Stimulated activated CD8-positive, alpha-beta memory T cell treated with anti-CD3 and anti-CD28 coated beads, Interleukin-7, amount 100 ng/mL, for 1 hour (primary cell): ENCODE results near the gene NUDT12.

Source experiments
- DNase-seq, 2 donors: peaks; one replicate each; pipeline ENCODE4 v3.0.0-alpha.2; 2020; ENCODE audit warnings: low read depth in 2 of 2

The NUDT12 gene

DNA sequence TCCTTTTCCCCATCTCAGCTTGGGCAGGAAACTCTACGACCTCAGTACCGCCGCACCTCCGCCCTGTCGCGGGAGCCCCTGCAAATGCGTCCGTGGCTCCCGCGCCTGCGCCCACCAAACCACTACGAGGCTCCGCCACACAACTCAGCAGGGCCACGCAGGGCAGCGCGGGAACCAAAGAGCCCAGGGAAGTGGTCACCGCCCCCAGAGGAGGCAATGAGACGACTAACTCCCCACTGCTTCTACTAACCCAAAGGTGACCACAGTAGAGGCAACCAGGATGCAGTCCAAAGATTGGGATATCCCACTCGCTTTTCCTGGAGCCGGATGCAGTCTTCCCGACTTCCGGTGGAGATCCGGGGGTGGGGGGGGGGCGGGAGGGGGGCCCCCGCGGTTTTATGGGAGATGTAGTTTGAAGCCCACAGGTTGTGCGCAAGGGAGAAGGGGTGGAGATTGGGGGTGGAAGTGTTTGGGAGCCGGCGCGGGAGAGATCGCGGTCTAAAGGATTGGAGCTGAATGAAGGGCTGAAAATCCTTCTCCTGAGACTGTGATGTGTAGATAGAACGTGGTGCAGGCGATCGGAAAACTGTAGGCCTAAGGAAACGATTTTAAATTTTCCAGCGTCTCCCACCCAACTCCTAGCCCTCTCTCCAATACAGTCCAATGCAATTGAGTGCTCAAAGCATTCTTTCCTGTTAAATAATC is at the start of gene NUDT12:
Gene NUDT12, minus strand, starts transcription at position 337 of the 705 bp plus-strand sequence. CDS start 2,541 bp downstream, outside the sequence.
- DNase-seq = no peak

GRCh38 chr5:103607346-103607745 is 44.8 kb upstream of the NUDT12 start:
- DNase-seq = no peak

DNA sequence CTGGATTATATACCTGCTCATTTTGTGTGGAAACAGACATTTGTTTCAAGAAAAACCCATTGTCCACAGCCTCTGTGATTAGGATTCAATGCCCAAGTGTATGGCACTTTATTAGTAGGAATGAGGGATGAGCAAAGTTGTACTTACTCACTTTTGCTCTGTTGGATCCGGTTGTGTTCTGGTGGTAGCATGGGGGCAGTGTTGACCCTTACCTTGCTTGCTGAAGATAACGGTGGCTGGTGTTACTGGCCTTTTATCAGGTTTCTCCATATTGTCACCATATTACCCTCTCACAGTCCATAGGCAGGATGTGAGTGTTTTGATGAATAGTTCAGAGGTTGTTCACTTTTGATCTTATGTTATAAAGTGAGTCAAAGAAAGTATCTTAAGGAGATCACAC is 42.7 kb upstream of the NUDT12 start:
- DNase-seq = no peak

DNA sequence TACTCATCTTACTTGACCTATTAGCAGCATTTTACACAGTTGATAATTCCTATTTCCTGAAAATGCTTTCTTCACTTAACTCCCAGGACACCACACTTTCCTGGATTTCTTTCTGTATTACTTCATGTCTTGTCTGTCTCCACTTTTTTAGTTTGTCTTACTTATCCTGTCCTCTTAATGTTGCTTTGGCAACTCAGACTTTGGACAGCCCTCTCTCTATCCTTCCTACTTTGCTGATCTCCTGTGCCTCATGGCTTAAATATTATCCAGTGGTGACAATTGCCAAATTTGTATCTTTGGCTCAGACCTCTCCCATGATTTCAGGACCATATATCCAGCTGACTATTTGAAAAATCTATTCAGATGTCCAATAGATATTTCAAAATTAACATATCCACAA is 39.8 kb upstream of the NUDT12 start:
- DNase-seq = no peak

- DNase-seq = no peak
These were observed 38.7 kb upstream of the NUDT12 start for GRCh38 chr5:103601314-103601713.

DNA sequence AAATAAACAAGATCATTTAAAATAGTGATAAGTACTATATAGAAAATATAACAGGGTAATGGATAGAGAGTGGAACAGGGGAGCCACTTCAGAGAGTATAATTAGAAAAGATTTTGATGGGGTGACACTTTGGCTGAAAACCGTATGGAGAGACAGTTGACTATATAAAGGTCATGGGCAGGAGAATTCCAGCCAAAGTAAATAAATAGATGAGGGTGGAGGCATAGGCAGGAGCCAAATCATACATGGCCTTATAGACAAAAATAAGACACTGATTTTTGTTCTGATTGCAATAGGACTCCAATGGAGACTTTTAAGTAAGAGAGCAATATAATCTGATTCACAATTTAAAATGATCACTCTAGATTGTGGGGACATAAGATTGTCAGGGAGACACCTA is 37.5 kb upstream of the NUDT12 start:
- DNase-seq = no peak

- DNase-seq = no peak
These were observed 36.5 kb upstream of the NUDT12 start for GRCh38 chr5:103598997-103599566.

DNA sequence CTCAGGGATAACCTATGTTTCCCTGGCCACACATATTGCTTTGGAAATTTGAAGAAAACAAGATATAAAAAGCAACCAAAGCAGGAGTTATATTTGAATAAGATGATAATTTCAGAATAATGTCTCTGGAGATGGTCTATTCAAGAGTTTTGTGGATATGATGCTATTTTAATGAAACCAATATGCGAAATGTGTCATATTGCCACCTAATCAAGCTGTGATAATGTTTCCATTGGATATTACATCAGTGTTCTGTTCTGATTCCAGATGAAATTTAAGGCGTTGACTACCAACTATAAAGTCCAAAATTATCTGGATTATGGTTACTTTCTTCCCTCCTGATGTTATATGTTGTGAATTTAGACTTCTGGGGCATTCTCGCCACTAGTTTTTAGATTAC is 27.6 kb upstream of the NUDT12 start:
- DNase-seq = no peak

- no peak for DNase-seq
These were observed 27.2 kb upstream of the NUDT12 start for GRCh38 chr5:103589776-103590175.

- no peak for DNase-seq
These were observed 26.8 kb upstream of the NUDT12 start for GRCh38 chr5:103589357-103589756.

- no peak for DNase-seq
These were observed 24.7 kb upstream of the NUDT12 start for GRCh38 chr5:103587185-103587748.

DNA sequence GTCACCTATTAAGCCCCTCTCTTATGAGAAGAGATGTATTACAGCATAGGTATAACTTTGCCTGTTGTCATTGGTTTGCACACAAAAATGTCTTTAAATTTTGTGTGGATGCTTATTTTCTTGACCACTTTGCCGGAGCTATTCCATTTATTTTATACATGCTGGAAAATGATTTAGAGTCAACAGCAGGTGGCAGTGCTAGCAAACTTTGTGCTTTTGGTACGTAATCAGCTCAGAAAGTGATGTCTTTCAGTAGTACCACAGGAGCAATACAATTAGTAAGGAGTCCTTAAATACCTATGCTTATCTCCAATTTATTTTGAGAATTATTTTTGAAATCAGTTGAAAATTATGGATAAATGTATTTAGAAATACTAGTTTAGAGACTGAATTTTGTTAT is 19.8 kb upstream of the NUDT12 start:
- no peak for DNase-seq

DNA sequence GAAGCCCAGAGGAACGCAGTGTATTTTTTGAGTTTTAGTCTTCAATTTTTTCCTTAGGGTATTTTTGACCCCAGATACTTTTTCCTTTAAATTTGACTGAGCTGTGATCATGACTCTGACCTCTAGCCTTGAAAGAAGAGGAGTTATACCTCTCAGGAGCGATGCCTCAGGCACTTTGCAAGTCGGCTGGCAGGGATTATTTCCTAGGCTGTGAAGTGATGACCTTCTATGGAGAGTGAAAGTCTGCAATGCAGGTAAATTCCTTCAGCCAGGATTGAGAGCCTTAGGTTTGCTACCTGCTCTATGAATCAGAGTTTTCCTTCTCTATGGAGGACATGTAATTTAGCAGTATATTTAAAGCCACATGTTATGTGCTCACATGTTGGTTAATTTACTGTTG is 10.8 kb upstream of the NUDT12 start:
- no peak for DNase-seq

- no peak for DNase-seq
These were observed 9.9 kb upstream of the NUDT12 start for GRCh38 chr5:103572454-103572853.

DNA sequence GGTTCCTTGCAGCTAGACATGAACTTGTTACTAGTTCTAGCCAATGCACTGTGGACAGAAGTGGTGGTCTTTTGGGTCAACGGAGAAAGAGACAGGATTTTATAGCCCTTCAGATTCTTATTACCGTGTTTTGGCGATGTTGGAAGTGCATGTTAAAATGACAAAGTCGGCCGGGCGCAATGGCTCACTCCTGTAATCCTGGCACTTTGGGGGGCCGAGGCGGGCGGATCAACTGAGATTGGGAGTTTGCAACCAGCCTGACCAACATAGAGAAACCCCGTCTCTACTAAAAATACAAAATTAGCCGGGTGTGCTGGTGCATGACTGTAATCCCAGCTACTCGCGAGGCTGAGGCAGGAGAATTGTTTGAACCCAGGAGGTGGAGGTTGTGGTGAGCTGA is 9.1 kb upstream of the NUDT12 start:
- no peak for DNase-seq

- no peak for DNase-seq
These were observed 6.9 kb upstream of the NUDT12 start for GRCh38 chr5:103569313-103570060.

DNA sequence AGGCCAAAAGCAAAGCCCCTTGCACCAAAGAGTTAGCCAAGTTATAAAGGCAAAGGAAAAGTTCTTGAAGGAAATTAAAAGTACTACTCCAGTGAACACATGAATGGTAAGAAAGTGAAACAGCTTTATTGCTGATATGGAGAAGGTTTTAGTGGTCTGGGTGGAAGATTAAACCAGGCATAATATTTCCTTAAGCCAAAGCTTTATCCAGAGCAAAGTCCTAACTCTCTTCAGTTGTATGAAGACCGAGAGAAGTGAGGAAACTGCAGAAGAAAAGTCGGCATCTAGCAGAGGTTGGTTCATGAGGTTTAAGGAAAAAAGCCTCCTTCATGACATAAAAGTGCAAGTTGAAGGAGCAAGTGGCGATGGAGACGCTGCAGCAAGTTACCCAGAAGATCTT is 3.1 kb upstream of the NUDT12 start:
- DNase-seq = no peak

DNA sequence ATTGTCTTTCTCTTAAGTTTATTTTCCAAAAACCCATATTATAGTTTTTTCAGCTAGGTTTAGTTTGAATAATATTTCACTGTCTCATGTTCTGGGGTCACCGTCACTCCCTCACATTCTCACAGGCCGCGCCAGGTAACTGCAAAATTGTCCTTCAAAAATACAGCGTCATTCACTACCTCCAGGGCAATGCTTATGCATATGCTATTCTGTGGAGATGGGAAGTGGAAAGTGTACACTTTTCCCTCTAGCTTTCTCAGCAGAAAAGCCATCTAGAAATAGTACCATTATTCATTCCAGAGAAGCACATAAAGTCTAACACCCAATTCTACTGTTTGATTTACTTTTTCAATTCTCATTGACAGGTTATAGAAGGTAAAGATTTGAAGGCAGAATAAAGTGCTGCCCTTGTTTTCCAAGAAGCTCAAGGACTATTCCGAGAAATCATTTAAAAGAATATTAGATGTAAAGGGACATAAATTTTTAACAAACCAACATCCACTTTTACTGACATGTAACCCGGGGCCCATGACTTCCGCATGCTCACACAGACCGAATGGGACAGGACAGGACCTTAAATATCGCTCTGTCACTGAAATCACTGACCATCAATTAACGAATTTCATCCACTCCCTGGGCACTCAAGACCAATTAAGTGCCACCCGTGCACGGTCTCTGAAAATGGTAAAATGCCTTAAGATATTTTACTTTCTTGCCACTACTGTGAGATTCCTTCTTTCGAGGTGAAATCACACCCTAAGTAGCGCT is 720 bp downstream of the NUDT12 start:
- no peak for DNase-seq

- DNase-seq = no peak
These were observed 1.8 kb downstream of the NUDT12 start for GRCh38 chr5:103560826-103561225.

GRCh38 chr5:103546858-103547257 is 15.7 kb downstream of the NUDT12 start:
- no peak for DNase-seq

DNA sequence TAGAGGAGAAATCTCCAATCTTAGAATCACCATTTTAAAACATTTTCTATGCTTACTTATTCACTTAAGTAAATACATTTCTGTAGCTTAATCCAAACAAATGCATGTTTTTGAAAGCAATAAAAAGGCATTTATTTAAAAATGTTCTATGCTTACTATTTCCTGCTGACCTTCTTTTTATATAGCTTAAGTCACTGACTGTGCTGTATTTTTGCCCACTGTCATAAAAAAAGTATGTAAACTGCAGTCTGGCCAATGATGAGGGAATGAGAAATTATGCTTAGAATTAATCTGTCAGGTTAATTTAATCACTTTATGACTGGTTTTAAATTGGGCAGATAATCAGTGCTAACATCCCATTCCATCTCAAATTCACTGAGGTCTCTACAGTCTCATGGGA is 20.1 kb downstream of the NUDT12 start:
- DNase-seq = no peak

DNA sequence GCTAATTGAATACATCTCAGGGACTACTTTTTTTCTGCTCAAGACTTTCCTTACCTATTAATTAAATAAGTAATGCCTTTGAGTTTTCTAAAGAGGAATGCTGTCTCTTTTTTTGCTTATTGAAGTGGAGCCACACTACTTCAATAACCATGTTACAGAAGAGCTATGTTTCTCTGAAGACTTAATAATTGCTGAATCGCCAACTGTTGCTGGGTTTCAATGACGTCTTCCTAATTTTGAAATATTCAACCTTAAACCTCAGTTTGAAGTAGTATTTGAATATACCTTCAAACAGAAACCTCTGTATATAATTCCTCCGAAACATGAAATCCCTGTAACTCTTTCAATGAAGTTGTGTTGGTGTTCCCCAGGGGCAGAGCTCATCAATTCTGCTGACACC is 21.0 kb downstream of the NUDT12 start:
- DNase-seq = no peak
